ENCODE data around the gene NADSYN1.

The NADSYN1 gene

GRCh38 chr11:71433648-71434450 lies 19.2 kb upstream of the NADSYN1 start:
- in situ Hi-C loops (cut with MboI; ENCODE audit: low sequenced_read_pairs), result no loop called here

GRCh38 chr11:71434576-71435130 lies 18.4 kb upstream of the NADSYN1 start:
- in situ Hi-C loops (cut with MboI; ENCODE audit: low sequenced_read_pairs), result no loop called here

GRCh38 chr11:71435278-71435951 lies 17.6 kb upstream of the NADSYN1 start:
- in situ Hi-C loops (cut with MboI; ENCODE audit: low sequenced_read_pairs), result no loop called here

- in situ Hi-C loops (cut with MboI; ENCODE audit: low sequenced_read_pairs), result no loop called here
Measured at GRCh38 chr11:71436861-71437260, 16.1 kb upstream of the NADSYN1 start.

- in situ Hi-C loops (cut with MboI; ENCODE audit: low sequenced_read_pairs), result no loop called here
Measured at GRCh38 chr11:71437399-71437798, 15.6 kb upstream of the NADSYN1 start.

GRCh38 chr11:71437879-71438278 lies 15.1 kb upstream of the NADSYN1 start:
- in situ Hi-C loops (cut with MboI; ENCODE audit: low sequenced_read_pairs), result no loop called here

GRCh38 chr11:71438650-71439049 lies 14.4 kb upstream of the NADSYN1 start:
- in situ Hi-C loops (cut with MboI; ENCODE audit: low sequenced_read_pairs), result no loop called here

GRCh38 chr11:71440021-71440755 lies 12.8 kb upstream of the NADSYN1 start:
- in situ Hi-C loops (cut with MboI; ENCODE audit: low sequenced_read_pairs), result no loop called here

GRCh38 chr11:71441251-71441650 lies 11.8 kb upstream of the NADSYN1 start:
- in situ Hi-C loops (cut with MboI; ENCODE audit: low sequenced_read_pairs), result no loop called here

GRCh38 chr11:71442123-71442522 lies 10.9 kb upstream of the NADSYN1 start:
- in situ Hi-C loops (cut with MboI; ENCODE audit: low sequenced_read_pairs), result no loop called here

- in situ Hi-C loops (cut with MboI; ENCODE audit: low sequenced_read_pairs), result no loop called here
Measured at GRCh38 chr11:71442880-71443279, 10.1 kb upstream of the NADSYN1 start.

GRCh38 chr11:71443736-71444445 lies 9.1 kb upstream of the NADSYN1 start:
- in situ Hi-C loops (cut with MboI; ENCODE audit: low sequenced_read_pairs), result no loop called here

- in situ Hi-C loops (cut with MboI; ENCODE audit: low sequenced_read_pairs), result no loop called here
Measured at GRCh38 chr11:71444811-71445210, 8.2 kb upstream of the NADSYN1 start.

GRCh38 chr11:71446150-71446549 lies 6.9 kb upstream of the NADSYN1 start:
- in situ Hi-C loops (cut with MboI; ENCODE audit: low sequenced_read_pairs), result no loop called here

GRCh38 chr11:71446942-71447688 lies 5.9 kb upstream of the NADSYN1 start:
- in situ Hi-C loops (cut with MboI; ENCODE audit: low sequenced_read_pairs), result no loop called here

- in situ Hi-C loops (cut with MboI; ENCODE audit: low sequenced_read_pairs), result no loop called here
Measured at GRCh38 chr11:71447791-71448256, 5.2 kb upstream of the NADSYN1 start.

GRCh38 chr11:71448257-71449171 lies 4.5 kb upstream of the NADSYN1 start, which contains the start of gene DHCR7:
DHCR7 (minus strand) TSS chr11:71448393; CDS start chr11:71444952, 3,441 bp downstream.
- in situ Hi-C loops (cut with MboI; ENCODE audit: low sequenced_read_pairs), result no loop called here

GRCh38 chr11:71449596-71449995 lies 3.4 kb upstream of the NADSYN1 start:
- in situ Hi-C loops (cut with MboI; ENCODE audit: low sequenced_read_pairs), result no loop called here

GRCh38 chr11:71450507-71450906 lies 2.5 kb upstream of the NADSYN1 start:
- in situ Hi-C loops (cut with MboI; ENCODE audit: low sequenced_read_pairs), result no loop called here
